DND-41 (cell line): ENCODE results near the gene NAMPT.

Experiments
- ATAC-seq: fragments of 200-7000 bp; cut with Tn5 transposase; 3 replicates; pipeline ENCODE4 v1.9.1; 2021; ENCODE audit warnings: low read depth; ENCODE audit not compliant: insufficient read depth
- DNase-seq: peaks from one replicate; pipeline ENCODE4 v3.0.0-alpha.2; 2020
- H2AFZ ChIP-seq: 2 replicates; pipeline ENCODE4 v1.6.0; 2012; ENCODE audit warnings: low read depth, low read length
- H3K27ac ChIP-seq: 2 replicates; pipeline ENCODE4 v1.5.1; 2012; ENCODE audit warnings: low read length, inconsistent platforms
- H3K27me3 ChIP-seq: fragments of 200-600 bp; sonication (generic); 2 replicates; pipeline ENCODE4 v1.6.0; 2012; ENCODE audit warnings: low read length, mild to moderate bottlenecking, inconsistent platforms; ENCODE audit not compliant: insufficient read depth, poor library complexity
- H3K36me3 ChIP-seq: 2 replicates; pipeline ENCODE4 v1.5.1; 2012; ENCODE audit warnings: low read length, inconsistent platforms; ENCODE audit not compliant: insufficient read depth
- H3K4me1 ChIP-seq: 2 replicates; pipeline ENCODE4 v1.5.1; 2012; ENCODE audit warnings: mild to moderate bottlenecking, low read length; ENCODE audit not compliant: insufficient read depth
- H3K4me2 ChIP-seq: 2 replicates; pipeline ENCODE4 v1.6.0; 2012; ENCODE audit warnings: mild to moderate bottlenecking, moderate library complexity, low read length, inconsistent platforms; ENCODE audit not compliant: insufficient read depth
- H3K4me3 ChIP-seq, 2 experiments: fragments of 200-600 bp in 1 of 2; shearing (Covaris generic) in 1 of 2; 2 replicates each; pipeline ENCODE4 v1.5.1; 2012 to 2016; ENCODE audit warnings: inconsistent platforms in 2 of 2, low read length in 2 of 2, mild to moderate bottlenecking in 2 of 2, low read depth in 1 of 2, moderate library complexity in 1 of 2
- H3K79me2 ChIP-seq: 2 replicates; pipeline ENCODE4 v1.6.0; 2012; ENCODE audit warnings: low read length, inconsistent platforms; ENCODE audit not compliant: insufficient read depth
- H3K9ac ChIP-seq: 2 replicates; pipeline ENCODE4 v1.6.0; 2012; ENCODE audit warnings: low read depth, mild to moderate bottlenecking, inconsistent platforms, low read length, moderate library complexity
- H3K9me3 ChIP-seq: 2 replicates; pipeline ENCODE4 v1.5.1; 2012; ENCODE audit warnings: low read length, moderate library complexity, mild to moderate bottlenecking, inconsistent platforms; ENCODE audit not compliant: insufficient read depth, severe bottlenecking
- H4K20me1 ChIP-seq: 2 replicates; pipeline ENCODE4 v1.6.0; 2012; ENCODE audit warnings: low read length; ENCODE audit not compliant: insufficient read depth
- EZH2 ChIP-seq: IDR thresholded peaks from 3 replicates; pipeline ENCODE4 v1.6.1; 2012; ENCODE audit warnings: borderline replicate concordance, low read depth, mild to moderate bottlenecking, moderate library complexity, low read length, inconsistent platforms; ENCODE audit not compliant: severe bottlenecking
- TF ChIP-seq, protein P1 (sequence below): IDR thresholded peaks from 2 replicates; pipeline ENCODE4 v1.5.1; 2012; ENCODE audit warnings: borderline replicate concordance, low read length, moderate library complexity, mild to moderate bottlenecking; ENCODE audit not compliant: poor library complexity, severe bottlenecking; ENCODE audit errors: extremely low read depth

The NAMPT gene

DNA sequence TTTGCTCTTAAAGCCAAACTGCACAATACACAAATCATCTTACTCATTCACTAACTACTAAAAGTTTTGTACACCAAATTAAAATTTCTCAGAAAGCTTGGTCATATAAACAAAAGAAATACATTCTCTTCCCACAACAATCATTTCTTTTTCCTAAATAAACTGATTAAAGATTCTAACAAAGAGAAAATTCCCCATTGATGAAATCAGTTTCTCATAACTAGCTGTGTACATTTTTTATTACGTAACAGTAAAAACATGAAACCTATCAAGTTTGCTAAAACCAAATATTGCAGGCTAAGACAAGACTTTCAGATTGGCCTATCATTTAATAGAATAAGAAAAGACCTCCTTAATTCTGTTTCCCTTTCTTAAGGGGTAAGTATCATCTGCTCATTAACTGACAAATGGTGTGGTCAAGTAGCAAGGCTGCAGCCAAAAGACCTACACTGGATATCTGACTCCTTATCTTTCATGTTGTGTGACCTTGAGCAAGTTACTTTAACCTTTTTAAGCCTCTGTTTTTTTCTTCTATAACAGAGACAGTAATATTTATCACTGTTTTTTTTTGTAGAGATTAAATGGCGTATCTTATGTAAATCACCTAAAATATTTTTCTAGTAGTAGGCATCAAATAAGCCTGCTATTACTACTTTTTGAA is 22.4 kb downstream of the NAMPT start:
- Histone ChIP-seq H2AFZ (no peak overlapping the region), H4K20me1 (no peaks in the 10 kb centered on the region), H3K9ac (no peak overlapping the region), H3K4me2 (no peak overlapping the region), H3K27ac (no peak overlapping the region), H3K4me3 (no peak overlapping the region), H3K9me3 (no peaks in the 10 kb centered on the region), H3K4me1 (peaks cover 18% of the 10 kb centered on the region), H3K79me2 (no peaks in the 10 kb centered on the region), H3K36me3 (peaks cover 35% of the 10 kb centered on the region), H3K27me3 (no peaks in the 10 kb centered on the region)
- ATAC-seq (no peak), DNase-seq (no peak)
- TF ChIP-seq, protein P1, sequence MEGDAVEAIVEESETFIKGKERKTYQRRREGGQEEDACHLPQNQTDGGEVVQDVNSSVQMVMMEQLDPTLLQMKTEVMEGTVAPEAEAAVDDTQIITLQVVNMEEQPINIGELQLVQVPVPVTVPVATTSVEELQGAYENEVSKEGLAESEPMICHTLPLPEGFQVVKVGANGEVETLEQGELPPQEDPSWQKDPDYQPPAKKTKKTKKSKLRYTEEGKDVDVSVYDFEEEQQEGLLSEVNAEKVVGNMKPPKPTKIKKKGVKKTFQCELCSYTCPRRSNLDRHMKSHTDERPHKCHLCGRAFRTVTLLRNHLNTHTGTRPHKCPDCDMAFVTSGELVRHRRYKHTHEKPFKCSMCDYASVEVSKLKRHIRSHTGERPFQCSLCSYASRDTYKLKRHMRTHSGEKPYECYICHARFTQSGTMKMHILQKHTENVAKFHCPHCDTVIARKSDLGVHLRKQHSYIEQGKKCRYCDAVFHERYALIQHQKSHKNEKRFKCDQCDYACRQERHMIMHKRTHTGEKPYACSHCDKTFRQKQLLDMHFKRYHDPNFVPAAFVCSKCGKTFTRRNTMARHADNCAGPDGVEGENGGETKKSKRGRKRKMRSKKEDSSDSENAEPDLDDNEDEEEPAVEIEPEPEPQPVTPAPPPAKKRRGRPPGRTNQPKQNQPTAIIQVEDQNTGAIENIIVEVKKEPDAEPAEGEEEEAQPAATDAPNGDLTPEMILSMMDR: no peak
- TF ChIP-seq EZH2: no peak

DNA sequence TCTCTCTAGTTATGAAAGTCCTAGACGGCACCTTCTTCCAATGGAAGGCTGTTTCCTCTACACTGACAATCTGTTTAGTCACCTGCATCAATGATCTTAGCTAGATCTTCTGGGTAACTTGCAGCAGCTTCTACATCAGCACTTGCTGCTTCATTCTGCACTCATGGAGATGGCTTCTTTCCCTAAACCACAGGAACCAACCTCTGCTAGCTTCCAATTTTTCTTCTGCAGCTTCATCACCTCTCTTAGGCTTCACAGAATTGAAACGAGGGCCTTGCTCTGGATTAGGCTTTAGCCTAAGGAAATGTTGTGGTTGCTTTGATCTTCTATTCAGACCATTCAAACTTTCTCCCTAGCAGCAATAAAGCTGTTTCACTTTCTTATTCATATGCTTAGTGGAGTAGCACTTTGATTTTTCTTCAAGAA is 24.6 kb downstream of the NAMPT start:
- peaks cover 18% of the 10 kb centered on the region for H3K4me1 ChIP-seq
- H3K27me3 ChIP-seq: no peaks in the 10 kb centered on the region
- no peak overlapping the region for H3K4me2 ChIP-seq
- no peak overlapping the region for H3K9ac ChIP-seq
- H2AFZ ChIP-seq: no peak overlapping the region
- H4K20me1 ChIP-seq: no peaks in the 10 kb centered on the region
- ATAC-seq: peak; percentile 98
- H3K79me2 ChIP-seq: no peaks in the 10 kb centered on the region
- H3K9me3 ChIP-seq: no peaks in the 10 kb centered on the region
- H3K4me3 ChIP-seq: no peak overlapping the region
- DNase-seq: peak; percentile 28
- H3K27ac ChIP-seq: no peak overlapping the region
- H3K36me3 ChIP-seq: peaks cover 20% of the 10 kb centered on the region
- TF ChIP-seq EZH2: no peak
- TF ChIP-seq, protein P1: no peak

DNA sequence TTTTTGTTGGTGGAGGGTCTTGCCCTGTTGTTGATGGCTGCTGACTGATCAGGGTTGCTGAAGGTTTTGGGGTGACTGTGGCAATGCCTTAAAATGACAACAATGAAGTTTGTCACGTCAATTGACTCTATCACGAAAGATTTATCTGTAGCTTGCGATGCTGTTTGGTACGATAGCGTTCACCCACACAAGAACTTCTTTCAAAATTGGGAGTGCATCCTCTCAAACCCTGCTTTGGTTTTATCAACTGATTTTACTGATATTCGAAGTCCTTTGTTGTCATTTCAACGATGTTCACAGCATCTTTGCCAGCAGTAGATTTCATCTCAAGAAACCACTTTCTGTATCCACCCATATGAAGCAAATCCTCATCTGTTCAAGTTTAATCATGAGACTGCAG is 26.0 kb downstream of the NAMPT start:
- ATAC-seq: no peak
- H3K36me3 ChIP-seq: peaks cover 25% of the 10 kb centered on the region

More for the DNA sequence above, 26.0 kb downstream of the NAMPT start:
- Histone ChIP-seq H3K79me2 (no peaks in the 10 kb centered on the region), H3K9me3 (no peaks in the 10 kb centered on the region), H3K4me1 (peaks cover 18% of the 10 kb centered on the region), H3K9ac (no peak overlapping the region), H3K4me3 (no peak overlapping the region), H3K27ac (no peak overlapping the region), H3K27me3 (no peaks in the 10 kb centered on the region), H3K4me2 (no peak overlapping the region), H2AFZ (no peak overlapping the region), H4K20me1 (no peaks in the 10 kb centered on the region)
- TF ChIP-seq, protein P1: no peak
- TF ChIP-seq EZH2: no peak
- no peak for DNase-seq
